CD4-positive, alpha-beta T cell treated with Interleukin-10 for 1 hour (primary cell): ENCODE measurements around the gene ACER1.
"Not testable (repeated sequence)": the region's sequence is repeated elsewhere in the genome, so short reads cannot be mapped to it uniquely, and the experiment has no call there.

Source experiments
- DNase-seq: peaks from one replicate; pipeline ENCODE4 v3.0.0-alpha.2; 2020

Gene ACER1

DNA sequence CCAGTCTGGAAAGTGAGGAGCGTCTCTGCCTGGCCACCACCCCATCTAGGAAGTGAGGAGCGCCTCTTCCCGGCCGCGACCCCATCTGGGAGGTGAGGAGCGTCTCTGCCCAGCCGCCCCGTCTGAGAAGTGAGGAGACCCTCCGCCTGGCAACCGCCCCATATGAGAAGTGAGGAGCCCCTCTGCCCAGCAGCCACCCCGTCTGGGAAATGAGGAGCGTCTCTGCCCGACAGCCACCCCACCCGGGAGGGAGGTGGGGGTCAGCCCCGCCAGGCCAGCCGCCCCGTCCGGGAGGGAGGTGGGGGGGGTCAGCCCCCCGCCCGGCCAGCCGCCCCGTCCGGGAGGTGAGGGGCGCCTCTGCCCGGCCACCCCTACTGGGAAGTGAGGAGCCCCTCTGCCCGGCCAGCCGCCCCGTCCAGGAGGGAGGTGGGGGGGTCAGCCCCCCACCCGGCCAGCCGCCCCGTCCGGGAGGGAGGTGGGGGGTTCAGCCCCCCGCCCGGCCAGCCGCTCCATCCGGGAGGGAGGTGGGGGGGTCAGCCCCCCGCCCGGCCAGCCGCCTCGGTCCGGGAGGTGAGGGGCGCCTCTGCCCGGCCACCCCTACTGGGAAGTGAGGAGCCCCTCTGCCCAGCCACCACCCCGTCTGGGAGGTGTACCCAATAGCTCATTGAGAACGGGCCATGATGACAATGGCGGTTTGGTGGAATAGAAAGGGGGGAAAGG, 22.1 kb upstream of the ACER1 start:
- not testable (repeated sequence) for DNase-seq

GRCh38 chr19:6354098-6354674, 20.8 kb upstream of the ACER1 start:
- no peak for DNase-seq

- DNase-seq, result no peak
These were observed 19.2 kb upstream of the ACER1 start for GRCh38 chr19:6352381-6353165.

DNA sequence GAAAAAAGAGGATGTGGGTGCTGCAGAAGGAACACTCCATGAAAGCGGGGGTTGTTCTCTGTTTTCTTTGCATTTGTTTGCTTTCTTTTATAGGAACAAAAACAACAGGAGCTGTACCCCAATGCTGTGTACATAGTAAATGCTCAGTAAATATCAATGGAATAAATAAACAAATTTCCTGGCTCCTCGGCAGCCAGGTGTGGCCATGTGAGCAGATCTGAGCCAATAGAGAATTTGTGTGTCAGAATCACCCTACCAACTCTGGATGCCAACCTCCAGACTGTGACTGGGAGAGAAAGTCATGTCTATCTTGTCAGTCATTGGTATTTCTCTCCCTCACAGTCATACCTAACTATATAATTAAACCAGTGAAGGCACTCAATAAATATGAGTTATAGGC, 17.3 kb upstream of the ACER1 start:
- no peak for DNase-seq

DNA sequence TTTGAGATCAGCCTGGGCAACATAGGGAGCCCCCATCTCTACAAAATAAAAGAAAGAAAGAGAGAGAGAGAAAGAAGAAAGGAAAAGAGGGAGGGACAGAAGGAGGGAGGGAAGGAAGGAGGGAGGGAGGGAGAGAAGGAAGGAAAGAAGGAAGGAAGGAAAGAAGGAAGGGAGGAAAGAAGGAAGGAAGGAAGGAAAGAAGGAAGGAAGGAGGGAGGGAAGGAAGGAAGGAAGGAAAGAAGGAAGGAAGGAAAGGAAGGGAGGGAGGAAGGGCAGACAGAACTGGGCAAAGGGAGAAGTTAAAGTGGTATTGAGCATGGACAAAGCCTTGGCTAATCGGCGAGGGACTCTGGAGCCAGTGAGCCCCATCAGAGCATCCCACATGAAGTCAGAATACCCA, 15.9 kb upstream of the ACER1 start:
- DNase-seq, result not testable (repeated sequence)

DNA sequence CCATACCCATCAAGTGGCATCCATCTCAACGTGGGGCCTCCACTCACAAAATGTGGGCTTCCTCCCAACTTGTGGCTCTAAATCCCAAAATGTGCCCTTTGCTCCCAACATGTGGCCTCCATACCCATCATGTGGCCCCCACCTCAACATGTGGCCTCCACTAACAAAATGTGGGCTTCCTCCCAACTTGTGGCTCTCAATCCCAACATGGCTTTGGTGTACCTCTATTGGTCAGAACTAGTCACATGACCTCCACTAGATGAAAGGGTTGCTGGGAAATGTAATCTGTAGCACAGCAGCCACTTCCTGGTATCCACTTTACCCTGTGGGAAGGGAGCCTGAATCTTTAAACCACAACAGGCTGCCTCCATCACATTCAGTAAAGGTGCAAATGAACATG, 10.1 kb upstream of the ACER1 start:
- DNase-seq, result no peak

GRCh38 chr19:6340493-6341201, 7.2 kb upstream of the ACER1 start:
- no peak for DNase-seq

DNA sequence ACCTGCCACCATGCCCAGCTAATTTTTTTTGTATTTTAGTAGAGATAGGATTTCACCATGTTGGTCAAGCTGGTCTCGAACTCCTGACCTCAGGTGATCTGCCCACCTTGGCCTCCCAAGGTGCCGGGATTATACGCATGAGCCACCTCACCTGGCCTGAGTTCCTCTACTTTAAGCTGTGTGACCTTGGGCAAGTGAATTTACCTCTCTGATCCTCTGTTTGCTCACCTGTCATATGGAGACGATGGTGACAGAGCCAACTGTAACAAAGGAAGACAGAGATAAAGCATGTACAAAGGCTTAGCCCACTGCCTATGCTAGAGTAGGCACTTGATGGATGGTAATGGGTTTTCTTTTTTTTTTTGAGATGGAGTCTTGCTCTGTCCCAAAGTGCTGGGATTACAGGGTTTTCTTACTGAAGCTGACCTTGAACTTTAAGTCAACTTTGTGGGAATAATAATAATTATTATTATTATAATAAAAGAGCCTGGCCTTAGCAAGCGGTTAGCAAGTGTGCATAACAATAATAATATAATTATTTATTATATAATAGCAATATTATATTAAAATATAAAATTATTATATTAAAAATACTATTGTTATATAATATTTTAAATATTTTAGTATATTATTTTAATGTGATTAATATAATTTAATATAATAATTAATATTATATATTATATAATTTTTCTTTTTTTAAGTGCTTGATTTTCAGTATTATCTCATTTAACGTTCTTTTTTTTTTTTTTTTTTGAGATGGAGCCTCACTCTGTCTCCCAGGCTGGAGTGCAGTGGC, 1.3 kb upstream of the ACER1 start:
- no peak for DNase-seq

GRCh38 chr19:6326815-6327214, 6.6 kb downstream of the ACER1 start:
- DNase-seq, result no peak

- no peak for DNase-seq
These were observed 7.8 kb downstream of the ACER1 start for GRCh38 chr19:6325614-6326013.

DNA sequence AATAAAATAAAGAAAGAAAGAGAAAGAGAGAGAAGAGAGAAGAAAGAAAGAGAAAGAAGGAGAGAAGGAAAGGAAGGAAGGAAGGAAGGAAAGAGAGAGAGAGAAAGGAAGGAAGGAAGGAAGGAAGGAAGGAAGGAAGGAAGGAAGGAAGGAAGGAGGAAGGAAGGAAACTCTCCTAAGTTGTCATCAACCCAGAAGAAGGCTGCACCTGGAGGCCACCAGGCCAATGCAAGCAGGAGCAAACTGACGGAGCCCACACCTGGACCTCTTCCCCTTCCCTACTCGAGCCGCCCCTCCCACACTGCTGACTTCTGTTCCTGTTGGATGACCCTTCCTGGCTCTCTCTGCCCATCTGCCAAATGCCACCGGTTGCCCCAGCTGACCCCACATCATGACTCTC, 8.7 kb downstream of the ACER1 start:
- no peak for DNase-seq

DNA sequence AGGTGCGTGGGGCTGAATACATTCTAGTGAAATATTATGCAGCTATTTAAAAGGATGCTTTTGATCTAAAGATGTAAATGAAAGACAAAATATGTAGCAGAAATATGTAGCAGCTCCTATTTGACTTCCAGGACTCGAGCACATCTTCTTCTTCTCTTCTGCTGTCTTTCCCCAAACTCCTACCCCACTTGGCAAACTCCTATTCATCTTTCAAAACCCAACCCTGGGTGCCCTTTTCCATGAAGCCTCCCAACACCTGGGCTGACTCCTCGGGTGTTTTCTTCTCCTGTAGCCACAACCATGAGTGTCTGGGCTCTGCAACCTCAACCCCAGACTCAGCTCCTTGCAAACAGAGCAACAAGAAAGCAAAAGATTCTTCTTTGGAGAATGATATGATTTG, 11.1 kb downstream of the ACER1 start:
- no peak for DNase-seq

- DNase-seq, result no peak
These were observed 14.0 kb downstream of the ACER1 start for GRCh38 chr19:6319376-6319775.

DNA sequence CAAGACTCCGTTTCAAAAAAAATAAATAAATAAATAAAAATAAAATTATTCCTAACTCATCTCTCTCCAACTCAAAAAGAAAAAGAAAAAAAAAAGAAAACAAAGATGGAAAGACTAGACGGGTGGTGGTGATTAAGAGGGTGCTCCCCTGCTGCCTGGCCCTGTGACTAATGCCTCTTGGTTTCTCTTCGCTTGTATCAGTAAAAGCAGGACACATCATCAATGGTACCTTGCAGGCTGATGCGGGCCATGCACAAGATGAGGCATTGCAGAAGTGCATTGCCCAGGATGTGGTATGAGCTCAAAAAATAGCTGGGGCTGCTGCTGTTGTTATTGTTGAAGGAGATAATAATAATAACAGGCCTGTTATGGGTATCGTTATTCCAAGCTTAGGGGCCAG, 14.6 kb downstream of the ACER1 start:
- DNase-seq, result no peak

GRCh38 chr19:6315646-6316045, 17.8 kb downstream of the ACER1 start:
- not testable (repeated sequence) for DNase-seq

GRCh38 chr19:6313398-6313969, 19.9 kb downstream of the ACER1 start:
- DNase-seq, result no peak

DNA sequence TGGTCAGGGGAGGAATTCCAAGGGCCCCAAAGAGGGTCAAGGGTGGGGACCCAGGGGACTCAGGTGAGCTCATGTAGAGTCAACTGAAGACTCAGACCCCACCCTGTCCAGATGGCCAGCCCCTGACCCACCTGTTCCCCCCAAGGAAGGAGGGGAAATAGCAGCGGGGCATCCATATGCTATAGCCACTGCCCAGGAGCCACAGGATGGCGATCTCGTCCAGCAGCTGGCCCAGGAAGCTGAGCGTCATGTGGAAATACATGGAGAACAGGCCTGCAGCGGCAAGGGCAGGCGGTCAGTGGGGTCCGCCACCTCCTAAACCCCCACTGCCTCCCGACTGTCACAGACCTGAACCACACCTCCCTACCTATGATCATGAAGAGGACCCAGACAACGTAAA, 21.4 kb downstream of the ACER1 start:
- DNase-seq, result no peak

GRCh38 chr19:6298413-6298812, 35.0 kb downstream of the ACER1 start:
- no peak for DNase-seq

GRCh38 chr19:6297202-6297601, 36.2 kb downstream of the ACER1 start:
- DNase-seq, result no peak

DNA sequence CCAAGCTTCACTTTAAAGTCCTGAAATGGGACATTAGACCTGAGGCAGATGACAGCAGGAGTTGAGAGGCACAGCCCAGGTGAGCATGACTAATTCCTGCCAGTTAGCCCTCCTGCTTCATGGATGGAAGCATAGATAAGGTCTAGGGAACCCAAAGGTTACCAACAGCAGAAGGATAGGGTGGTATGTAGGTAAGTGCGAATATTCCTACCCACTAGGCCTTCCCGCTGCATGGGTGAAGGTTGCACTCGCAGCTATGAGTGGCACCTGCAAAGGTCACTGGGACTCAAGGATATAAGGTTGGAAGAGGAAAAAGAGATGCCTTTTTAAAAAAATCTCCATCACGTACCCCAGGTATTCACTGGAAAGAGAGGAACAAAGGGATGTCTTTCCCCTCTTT, 41.4 kb downstream of the ACER1 start:
- DNase-seq, result no peak

DNA sequence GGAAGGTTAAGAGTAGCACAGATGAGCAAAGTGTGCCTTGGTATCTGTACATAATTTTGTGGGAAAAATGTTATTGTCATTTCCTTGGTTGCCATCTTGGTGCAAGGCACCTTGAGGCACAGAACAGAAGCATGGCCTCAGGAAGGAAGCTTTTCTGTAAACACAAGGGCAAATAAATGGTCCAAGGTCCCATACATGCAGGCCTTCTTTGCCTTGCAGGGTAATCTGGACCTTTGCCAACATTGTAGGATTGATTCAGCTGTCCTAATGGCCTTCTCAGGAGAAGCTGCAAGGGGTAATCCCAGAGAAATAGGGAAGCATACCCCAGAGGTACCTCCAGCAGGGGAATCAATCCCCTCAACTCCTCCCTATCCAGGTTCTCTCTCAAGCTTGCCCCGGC, 44.7 kb downstream of the ACER1 start:
- DNase-seq, result no peak

GRCh38 chr19:6287269-6287885, 46.0 kb downstream of the ACER1 start:
- DNase-seq, result no peak
